ENCODE data around the gene SORCS1. TPM values are rescaled to one million over a fixed set of nuclear protein-coding genes. Genes with fewer than 3 reads are reported as not detected.

SORCS1 gene
- total RNA-seq, 1 experiment from 2014 or later, result not detected

- TF ChIP-seq ZBTB33 (IDR thresholded peaks at IDR 0.05; ENCODE audit: extremely low read depth, insufficient replicate concordance, low read length), result no peak
- TF ChIP-seq EZH2phosphoT487 (IDR thresholded peaks at IDR 0.05; ENCODE audit: borderline replicate concordance), result no peak
- no peak for TF ChIP-seq ATF3 (IDR thresholded peaks at IDR 0.05)
- TF ChIP-seq SIN3A (IDR thresholded peaks at IDR 0.05; ENCODE audit: low read depth), result no peak
These were observed 502.8 kb downstream of the SORCS1 start (continued) for GRCh38 chr10:106661767-106662140.

GRCh38 chr10:106661133-106661766 lies 503.3 kb downstream of the SORCS1 start:
- Histone ChIP-seq H3K4me1 (ENCODE audit: control insufficient read depth in 1 of 2, insufficient read depth in 2 of 2, low read length in 2 of 2) (no peaks in the 10 kb centered on the region; a peak in 1 of 4 replicates), H3K4me2 (ENCODE audit: low read length) (no peak overlapping the region), H3K27me3 (ENCODE audit: insufficient read depth, low read length) (no peaks in the 10 kb centered on the region), H3K79me2 (ENCODE audit: insufficient read depth, low read length) (no peaks in the 10 kb centered on the region), H3K9me3 (ENCODE audit: control insufficient read depth in 1 of 2, insufficient read depth in 1 of 2, low read depth in 1 of 2, low read length in 2 of 2) (peaks cover 24 to 29% of the 10 kb centered on the region in 2 experiments; a peak in 2 of 4 replicates), H4K20me1 (ENCODE audit: insufficient read depth) (no peaks in the 10 kb centered on the region), H3K9ac (ENCODE audit: low read length) (no peak overlapping the region), H2AFZ (ENCODE audit: low read depth, low read length, poor library complexity, severe bottlenecking) (no peak overlapping the region), H3K27ac (ENCODE audit: low read depth, low read length) (no peak overlapping the region), H3K4me3 (replicated peaks in 1 of 2; ENCODE audit: low read depth in 1 of 2, low read length in 2 of 2) (no peak overlapping the region), H3K9me2 (ENCODE audit: insufficient read depth) (no peaks in the 10 kb centered on the region), H3K36me3 (ENCODE audit: control insufficient read depth in 1 of 2, insufficient read depth in 2 of 2, low read length in 2 of 2) (no peaks in the 10 kb centered on the region)
- no TSS peak for BruUV-seq (replicated peaks)
- no peak for DNase-seq (ENCODE audit: low read depth, low spot score)
- no peak for ATAC-seq
- POLR2A ChIA-PET, result no interaction called here
- CTCF ChIA-PET, result no interaction called here
- intact Hi-C loops (cut with micrococcal nuclease), result no loop called here
- TF ChIP-seq EZH2phosphoT487 (IDR thresholded peaks at IDR 0.05; ENCODE audit: borderline replicate concordance) (no peak), EZH2 (IDR thresholded peaks at IDR 0.05) (no peak), RAD21 (IDR thresholded peaks at IDR 0.05; ENCODE audit: low read depth) (no peak), ZNF274 (IDR thresholded peaks at IDR 0.05; ENCODE audit: low read depth, low read length) (no peak)
- RAD21 ChIA-PET (ENCODE audit: low non-redundant PET in 1 of 2, low total read pairs in 2 of 2, uncharacterized antibody in 2 of 2, unreplicated experiment in 2 of 2), result no interaction called here

Data from HCT116 (cell line).